GM23338 (cell line): Measurements from ENCODE around the gene ZNF774. TPM values are rescaled to one million over a fixed set of nuclear protein-coding genes. Genes with fewer than 3 reads are reported as not detected.

Experiments used
- ATAC-seq: fragments of 200-7000 bp; cut with Tn5 transposase; 3 replicates; pipeline ENCODE4 v1.9.1; 2020
- DNase-seq: peaks from one replicate; pipeline ENCODE4 v3.0.0-alpha.2; 2015; ENCODE audit warnings: low spot score
- H2AFZ ChIP-seq: fragments of 200-600 bp; sonication (generic); 2 replicates; pipeline ENCODE4 v1.8.0; 2016; ENCODE audit warnings: antibody characterized with exemption, mild to moderate bottlenecking, moderate library complexity
- H3F3A ChIP-seq: fragments of 200-600 bp; sonication (generic); replicated peaks from 2 replicates; pipeline ENCODE4 v1.8.0; 2017; ENCODE audit warnings: antibody characterized with exemption, mixed run types, low read depth
- H3K27ac ChIP-seq: fragments of 200-600 bp; sonication (generic); 2 replicates; pipeline ENCODE4 v1.6.1; 2016; ENCODE audit warnings: low read depth
- H3K27me3 ChIP-seq: fragments of 200-600 bp; sonication (generic); 2 replicates; pipeline ENCODE4 v1.8.0; 2016; ENCODE audit warnings: mild to moderate bottlenecking, mixed run types, moderate library complexity; ENCODE audit not compliant: insufficient read depth
- H3K36me3 ChIP-seq: fragments of 200-600 bp; sonication (generic); 2 replicates; pipeline ENCODE4 v1.8.0; 2016; ENCODE audit warnings: mild to moderate bottlenecking; ENCODE audit not compliant: insufficient read depth
- H3K4me1 ChIP-seq: fragments of 200-600 bp; sonication (generic); 2 replicates; pipeline ENCODE4 v1.8.0; 2016; ENCODE audit warnings: mild to moderate bottlenecking, moderate library complexity; ENCODE audit not compliant: insufficient read depth
- H3K4me2 ChIP-seq: fragments of 200-600 bp; sonication (generic); 2 replicates; pipeline ENCODE4 v1.7.1; 2017; ENCODE audit warnings: mixed run types
- H3K4me3 ChIP-seq: fragments of 200-600 bp; sonication (generic); 2 replicates; pipeline ENCODE4 v1.6.1; 2016; ENCODE audit warnings: mixed run types
- H3K79me2 ChIP-seq: fragments of 200-600 bp; sonication (generic); replicated peaks from 2 replicates; pipeline ENCODE4 v1.8.0; 2017; ENCODE audit warnings: mild to moderate bottlenecking; ENCODE audit not compliant: insufficient read depth
- H3K9me2 ChIP-seq: fragments of 200-600 bp; sonication (generic); 2 replicates; pipeline ENCODE4 v1.8.0; 2017; ENCODE audit not compliant: insufficient read depth
- H4K20me1 ChIP-seq: fragments of 200-600 bp; sonication (generic); replicated peaks from 2 replicates; pipeline ENCODE4 v1.8.0; 2017; ENCODE audit warnings: mild to moderate bottlenecking; ENCODE audit not compliant: insufficient read depth
- H3K27ac Mint-ChIP-seq: 2 replicates; pipeline ENCODE4 v1.8.0; 2020; ENCODE audit warnings: inconsistent platforms, mild to moderate bottlenecking, moderate library complexity, mixed read lengths
- H3K27me3 Mint-ChIP-seq: 3 replicates; pipeline ENCODE4 v1.8.0; 2022; ENCODE audit warnings: low read depth, mild to moderate bottlenecking, moderate library complexity, mixed read lengths, inconsistent platforms; ENCODE audit not compliant: insufficient read depth, poor library complexity
- H3K36me3 Mint-ChIP-seq: 3 replicates; pipeline ENCODE4 v1.8.0; 2021; ENCODE audit warnings: low read depth, mild to moderate bottlenecking, inconsistent platforms, moderate library complexity, mixed read lengths
- H3K4me1 Mint-ChIP-seq: 3 replicates; pipeline ENCODE4 v1.8.0; 2020; ENCODE audit warnings: mild to moderate bottlenecking, inconsistent platforms, mixed read lengths
- H3K4me3 Mint-ChIP-seq: 3 replicates; pipeline ENCODE4 v1.8.0; 2021; ENCODE audit warnings: moderate library complexity, mild to moderate bottlenecking, inconsistent platforms, mixed read lengths
- H3K9me3 Mint-ChIP-seq: 3 replicates; pipeline ENCODE4 v1.8.0; 2020; ENCODE audit warnings: moderate library complexity, mild to moderate bottlenecking, inconsistent platforms, mixed read lengths
- CREB1 ChIP-seq: fragments of 250-450 bp; sonication (Bioruptor Pico); IDR thresholded peaks from 2 replicates; pipeline ENCODE4 v1.5.0; 2020; ENCODE audit warnings: low read depth, mild to moderate bottlenecking, moderate library complexity
- EZH2 ChIP-seq: fragments of 200-600 bp; sonication (generic); IDR thresholded peaks from one replicate; pipeline ENCODE4 v1.8.0; 2017; ENCODE audit warnings: antibody characterized with exemption, mild to moderate bottlenecking, low read depth; ENCODE audit not compliant: unreplicated experiment
- EZH2phosphoT487 ChIP-seq: fragments of 200-600 bp; sonication (generic); IDR thresholded peaks from one replicate; pipeline ENCODE4 v1.8.1; 2018; ENCODE audit warnings: antibody characterized with exemption; ENCODE audit not compliant: unreplicated experiment
- JUNB ChIP-seq: IDR thresholded peaks from one replicate; pipeline ENCODE4 v1.6.1; 2016; ENCODE audit warnings: antibody characterized with exemption; ENCODE audit not compliant: unreplicated experiment
- NANOG ChIP-seq: IDR thresholded peaks from 2 replicates; pipeline ENCODE4 v1.6.1; 2016; ENCODE audit warnings: antibody characterized with exemption, borderline replicate concordance
- POLR2AphosphoS5 ChIP-seq: IDR thresholded peaks from 2 replicates; pipeline ENCODE4 v1.6.1; 2016; ENCODE audit warnings: antibody characterized with exemption, low read depth
- STAT1 ChIP-seq: IDR thresholded peaks from one replicate; pipeline ENCODE4 v1.6.1; 2016; ENCODE audit warnings: antibody characterized with exemption; ENCODE audit not compliant: unreplicated experiment
- ZNF114 ChIP-seq: fragments of 250-450 bp; sonication (Bioruptor Pico); IDR thresholded peaks from 2 replicates; pipeline ENCODE4 v1.5.0; 2020; ENCODE audit warnings: mild to moderate bottlenecking, moderate library complexity
- ZNF331 ChIP-seq: fragments of 250-450 bp; sonication (Bioruptor Pico); IDR thresholded peaks from 2 replicates; pipeline ENCODE4 v1.5.0; 2020; ENCODE audit warnings: low read depth, mild to moderate bottlenecking, moderate library complexity
- polyA plus RNA-seq: library from polyadenylated mRNA; unstranded; fragments of >200 nt; fragmentation: Nextera tagmentation; extraction: Ambion mirVana; gene quantifications from 2 replicates; pipeline ENCODE4 v1.2.1, GENCODE V29; 2016
- total RNA-seq: library from RNA; depleted of rRNA; stranded (reverse); fragments of >200 nt; shearing (Covaris generic); gene quantifications from 2 replicates; pipeline ENCODE4 v1.2.3, GENCODE V29; 2014
- TF ChIP-seq, protein P1 (sequence below): IDR thresholded peaks from one replicate; pipeline ENCODE4 v1.6.1; 2018; ENCODE audit warnings: antibody characterized with exemption; ENCODE audit not compliant: unreplicated experiment
- TF ChIP-seq, protein P2 (sequence below), 2 experiments: fragments of 200-600 bp in 1 of 2; sonication (generic) in 1 of 2; conservative IDR thresholded peaks; 2 replicates each; pipeline versions ENCODE4 v1.5.1 to v1.6.1; 2016 to 2017; ENCODE audit warnings: antibody characterized with exemption in 2 of 2, low read depth in 2 of 2, mild to moderate bottlenecking in 2 of 2, moderate library complexity in 1 of 2
- TF ChIP-seq, protein P3 (sequence below): fragments of 250-450 bp; sonication (Bioruptor Pico); IDR thresholded peaks from 2 replicates; pipeline ENCODE4 v1.5.0; 2020; ENCODE audit warnings: mild to moderate bottlenecking, moderate library complexity
- TF ChIP-seq, protein P4 (sequence below): IDR thresholded peaks from 2 replicates; pipeline ENCODE4 v1.6.1; 2016; ENCODE audit warnings: antibody characterized with exemption

Gene ZNF774
- total and polyA plus RNA-seq, 2 experiments from 2014 or later = 0.45 to 1.8 TPM

DNA sequence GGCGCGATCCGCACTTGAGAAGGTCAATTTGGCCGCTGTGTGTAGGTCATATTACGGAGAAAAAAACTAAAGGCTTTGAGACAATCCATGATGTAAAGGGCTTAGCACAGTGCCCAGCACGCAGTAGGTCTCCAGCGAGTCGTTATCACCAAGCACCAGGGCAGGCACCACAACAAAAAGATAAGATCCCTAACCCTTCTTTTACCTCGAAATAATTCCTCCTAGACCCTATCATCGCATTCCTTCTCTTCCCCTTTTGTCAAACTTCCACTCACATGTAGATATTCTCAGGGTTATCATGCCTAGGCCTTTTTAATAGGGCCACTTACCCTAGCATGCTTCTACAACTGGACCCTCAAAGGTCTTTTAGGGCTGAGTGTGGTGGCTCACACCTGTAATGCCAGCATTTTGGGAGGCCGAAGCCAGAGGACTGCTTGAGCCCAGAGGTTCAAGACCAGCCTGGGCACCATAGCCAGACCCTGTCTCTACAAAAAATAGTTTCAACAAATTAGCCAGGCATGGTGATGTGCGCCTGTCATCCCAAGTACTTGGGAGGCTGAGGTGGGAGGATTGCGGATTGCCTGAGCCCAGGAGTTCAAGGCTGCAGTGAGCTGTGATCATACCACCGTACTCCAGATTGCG lies 13.5 kb downstream of the ZNF774 start:
- H3K27ac Mint-ChIP-seq = no peak overlapping the region
- H3K9me3 Mint-ChIP-seq = no peaks in the 10 kb centered on the region; the same call in 2 of the 3 replicates
- Histone ChIP-seq H3K4me3 (no peak overlapping the region), H2AFZ (no peak overlapping the region), H3K27ac (no peak overlapping the region), H3K9me2 (no peaks in the 10 kb centered on the region), H3K27me3 (no peaks in the 10 kb centered on the region), H3K79me2 (no peaks in the 10 kb centered on the region), H3K4me2 (no peak overlapping the region), H3F3A (0 out of 2 replicates have a peak, but pooled peaks cover 2% of the 10 kb centered on the region), H4K20me1 (no peaks in the 10 kb centered on the region), H3K36me3 (no peaks in the 10 kb centered on the region), H3K4me1 (no peaks in the 10 kb centered on the region)
- no peak for DNase-seq
- ATAC-seq = no peak
- H3K4me1 Mint-ChIP-seq = peaks cover 11% of the 10 kb centered on the region
- no peaks in the 10 kb centered on the region for H3K27me3 Mint-ChIP-seq
- H3K36me3 Mint-ChIP-seq = no peaks in the 10 kb centered on the region; the same call in 2 of the 3 replicates
- no peak overlapping the region for H3K4me3 Mint-ChIP-seq
- no peak for TF ChIP-seq POLR2AphosphoS5
- no peak for TF ChIP-seq NANOG
- no peak for TF ChIP-seq EZH2phosphoT487
- TF ChIP-seq, protein P1, sequence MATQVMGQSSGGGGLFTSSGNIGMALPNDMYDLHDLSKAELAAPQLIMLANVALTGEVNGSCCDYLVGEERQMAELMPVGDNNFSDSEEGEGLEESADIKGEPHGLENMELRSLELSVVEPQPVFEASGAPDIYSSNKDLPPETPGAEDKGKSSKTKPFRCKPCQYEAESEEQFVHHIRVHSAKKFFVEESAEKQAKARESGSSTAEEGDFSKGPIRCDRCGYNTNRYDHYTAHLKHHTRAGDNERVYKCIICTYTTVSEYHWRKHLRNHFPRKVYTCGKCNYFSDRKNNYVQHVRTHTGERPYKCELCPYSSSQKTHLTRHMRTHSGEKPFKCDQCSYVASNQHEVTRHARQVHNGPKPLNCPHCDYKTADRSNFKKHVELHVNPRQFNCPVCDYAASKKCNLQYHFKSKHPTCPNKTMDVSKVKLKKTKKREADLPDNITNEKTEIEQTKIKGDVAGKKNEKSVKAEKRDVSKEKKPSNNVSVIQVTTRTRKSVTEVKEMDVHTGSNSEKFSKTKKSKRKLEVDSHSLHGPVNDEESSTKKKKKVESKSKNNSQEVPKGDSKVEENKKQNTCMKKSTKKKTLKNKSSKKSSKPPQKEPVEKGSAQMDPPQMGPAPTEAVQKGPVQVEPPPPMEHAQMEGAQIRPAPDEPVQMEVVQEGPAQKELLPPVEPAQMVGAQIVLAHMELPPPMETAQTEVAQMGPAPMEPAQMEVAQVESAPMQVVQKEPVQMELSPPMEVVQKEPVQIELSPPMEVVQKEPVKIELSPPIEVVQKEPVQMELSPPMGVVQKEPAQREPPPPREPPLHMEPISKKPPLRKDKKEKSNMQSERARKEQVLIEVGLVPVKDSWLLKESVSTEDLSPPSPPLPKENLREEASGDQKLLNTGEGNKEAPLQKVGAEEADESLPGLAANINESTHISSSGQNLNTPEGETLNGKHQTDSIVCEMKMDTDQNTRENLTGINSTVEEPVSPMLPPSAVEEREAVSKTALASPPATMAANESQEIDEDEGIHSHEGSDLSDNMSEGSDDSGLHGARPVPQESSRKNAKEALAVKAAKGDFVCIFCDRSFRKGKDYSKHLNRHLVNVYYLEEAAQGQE = no peak
- TF ChIP-seq, protein P2, sequence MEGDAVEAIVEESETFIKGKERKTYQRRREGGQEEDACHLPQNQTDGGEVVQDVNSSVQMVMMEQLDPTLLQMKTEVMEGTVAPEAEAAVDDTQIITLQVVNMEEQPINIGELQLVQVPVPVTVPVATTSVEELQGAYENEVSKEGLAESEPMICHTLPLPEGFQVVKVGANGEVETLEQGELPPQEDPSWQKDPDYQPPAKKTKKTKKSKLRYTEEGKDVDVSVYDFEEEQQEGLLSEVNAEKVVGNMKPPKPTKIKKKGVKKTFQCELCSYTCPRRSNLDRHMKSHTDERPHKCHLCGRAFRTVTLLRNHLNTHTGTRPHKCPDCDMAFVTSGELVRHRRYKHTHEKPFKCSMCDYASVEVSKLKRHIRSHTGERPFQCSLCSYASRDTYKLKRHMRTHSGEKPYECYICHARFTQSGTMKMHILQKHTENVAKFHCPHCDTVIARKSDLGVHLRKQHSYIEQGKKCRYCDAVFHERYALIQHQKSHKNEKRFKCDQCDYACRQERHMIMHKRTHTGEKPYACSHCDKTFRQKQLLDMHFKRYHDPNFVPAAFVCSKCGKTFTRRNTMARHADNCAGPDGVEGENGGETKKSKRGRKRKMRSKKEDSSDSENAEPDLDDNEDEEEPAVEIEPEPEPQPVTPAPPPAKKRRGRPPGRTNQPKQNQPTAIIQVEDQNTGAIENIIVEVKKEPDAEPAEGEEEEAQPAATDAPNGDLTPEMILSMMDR (conservative IDR thresholded peaks at IDR 0.05; ENCODE audit: low read depth in 2 of 2) = no peak
- TF ChIP-seq STAT1 = no peak
- TF ChIP-seq, protein P3, sequence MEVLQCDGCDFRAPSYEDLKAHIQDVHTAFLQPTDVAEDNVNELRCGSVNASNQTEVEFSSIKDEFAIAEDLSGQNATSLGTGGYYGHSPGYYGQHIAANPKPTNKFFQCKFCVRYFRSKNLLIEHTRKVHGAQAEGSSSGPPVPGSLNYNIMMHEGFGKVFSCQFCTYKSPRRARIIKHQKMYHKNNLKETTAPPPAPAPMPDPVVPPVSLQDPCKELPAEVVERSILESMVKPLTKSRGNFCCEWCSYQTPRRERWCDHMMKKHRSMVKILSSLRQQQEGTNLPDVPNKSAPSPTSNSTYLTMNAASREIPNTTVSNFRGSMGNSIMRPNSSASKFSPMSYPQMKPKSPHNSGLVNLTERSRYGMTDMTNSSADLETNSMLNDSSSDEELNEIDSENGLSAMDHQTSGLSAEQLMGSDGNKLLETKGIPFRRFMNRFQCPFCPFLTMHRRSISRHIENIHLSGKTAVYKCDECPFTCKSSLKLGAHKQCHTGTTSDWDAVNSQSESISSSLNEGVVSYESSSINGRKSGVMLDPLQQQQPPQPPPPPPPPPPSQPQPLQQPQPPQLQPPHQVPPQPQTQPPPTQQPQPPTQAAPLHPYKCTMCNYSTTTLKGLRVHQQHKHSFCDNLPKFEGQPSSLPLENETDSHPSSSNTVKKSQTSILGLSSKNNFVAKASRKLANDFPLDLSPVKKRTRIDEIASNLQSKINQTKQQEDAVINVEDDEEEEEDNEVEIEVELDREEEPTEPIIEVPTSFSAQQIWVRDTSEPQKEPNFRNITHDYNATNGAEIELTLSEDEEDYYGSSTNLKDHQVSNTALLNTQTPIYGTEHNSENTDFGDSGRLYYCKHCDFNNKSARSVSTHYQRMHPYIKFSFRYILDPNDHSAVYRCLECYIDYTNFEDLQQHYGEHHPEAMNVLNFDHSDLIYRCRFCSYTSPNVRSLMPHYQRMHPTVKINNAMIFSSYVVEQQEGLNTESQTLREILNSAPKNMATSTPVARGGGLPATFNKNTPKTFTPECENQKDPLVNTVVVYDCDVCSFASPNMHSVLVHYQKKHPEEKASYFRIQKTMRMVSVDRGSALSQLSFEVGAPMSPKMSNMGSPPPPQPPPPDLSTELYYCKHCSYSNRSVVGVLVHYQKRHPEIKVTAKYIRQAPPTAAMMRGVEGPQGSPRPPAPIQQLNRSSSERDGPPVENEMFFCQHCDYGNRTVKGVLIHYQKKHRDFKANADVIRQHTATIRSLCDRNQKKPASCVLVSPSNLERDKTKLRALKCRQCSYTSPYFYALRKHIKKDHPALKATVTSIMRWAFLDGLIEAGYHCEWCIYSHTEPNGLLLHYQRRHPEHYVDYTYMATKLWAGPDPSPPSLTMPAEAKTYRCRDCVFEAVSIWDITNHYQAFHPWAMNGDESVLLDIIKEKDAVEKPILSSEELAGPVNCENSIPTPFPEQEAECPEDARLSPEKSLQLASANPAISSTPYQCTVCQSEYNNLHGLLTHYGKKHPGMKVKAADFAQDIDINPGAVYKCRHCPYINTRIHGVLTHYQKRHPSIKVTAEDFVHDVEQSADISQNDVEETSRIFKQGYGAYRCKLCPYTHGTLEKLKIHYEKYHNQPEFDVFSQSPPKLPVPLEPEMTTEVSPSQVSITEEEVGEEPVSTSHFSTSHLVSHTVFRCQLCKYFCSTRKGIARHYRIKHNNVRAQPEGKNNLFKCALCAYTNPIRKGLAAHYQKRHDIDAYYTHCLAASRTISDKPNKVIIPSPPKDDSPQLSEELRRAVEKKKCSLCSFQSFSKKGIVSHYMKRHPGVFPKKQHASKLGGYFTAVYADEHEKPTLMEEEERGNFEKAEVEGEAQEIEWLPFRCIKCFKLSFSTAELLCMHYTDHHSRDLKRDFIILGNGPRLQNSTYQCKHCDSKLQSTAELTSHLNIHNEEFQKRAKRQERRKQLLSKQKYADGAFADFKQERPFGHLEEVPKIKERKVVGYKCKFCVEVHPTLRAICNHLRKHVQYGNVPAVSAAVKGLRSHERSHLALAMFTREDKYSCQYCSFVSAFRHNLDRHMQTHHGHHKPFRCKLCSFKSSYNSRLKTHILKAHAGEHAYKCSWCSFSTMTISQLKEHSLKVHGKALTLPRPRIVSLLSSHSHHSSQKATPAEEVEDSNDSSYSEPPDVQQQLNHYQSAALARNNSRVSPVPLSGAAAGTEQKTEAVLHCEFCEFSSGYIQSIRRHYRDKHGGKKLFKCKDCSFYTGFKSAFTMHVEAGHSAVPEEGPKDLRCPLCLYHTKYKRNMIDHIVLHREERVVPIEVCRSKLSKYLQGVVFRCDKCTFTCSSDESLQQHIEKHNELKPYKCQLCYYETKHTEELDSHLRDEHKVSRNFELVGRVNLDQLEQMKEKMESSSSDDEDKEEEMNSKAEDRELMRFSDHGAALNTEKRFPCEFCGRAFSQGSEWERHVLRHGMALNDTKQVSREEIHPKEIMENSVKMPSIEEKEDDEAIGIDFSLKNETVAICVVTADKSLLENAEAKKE (CRISPR knock-in tag) = no peak
- TF ChIP-seq CREB1 (CRISPR knock-in tag) = no peak
- no peak for TF ChIP-seq JUNB
- no peak for TF ChIP-seq ZNF331
- no peak for TF ChIP-seq EZH2
- TF ChIP-seq, protein P4, sequence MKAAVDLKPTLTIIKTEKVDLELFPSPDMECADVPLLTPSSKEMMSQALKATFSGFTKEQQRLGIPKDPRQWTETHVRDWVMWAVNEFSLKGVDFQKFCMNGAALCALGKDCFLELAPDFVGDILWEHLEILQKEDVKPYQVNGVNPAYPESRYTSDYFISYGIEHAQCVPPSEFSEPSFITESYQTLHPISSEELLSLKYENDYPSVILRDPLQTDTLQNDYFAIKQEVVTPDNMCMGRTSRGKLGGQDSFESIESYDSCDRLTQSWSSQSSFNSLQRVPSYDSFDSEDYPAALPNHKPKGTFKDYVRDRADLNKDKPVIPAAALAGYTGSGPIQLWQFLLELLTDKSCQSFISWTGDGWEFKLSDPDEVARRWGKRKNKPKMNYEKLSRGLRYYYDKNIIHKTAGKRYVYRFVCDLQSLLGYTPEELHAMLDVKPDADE = no peak
- no peak for TF ChIP-seq ZNF114 (CRISPR knock-in tag)
